HepG2 (cell line): ENCODE results near the gene GLRX5. TPM values are rescaled to one million over a fixed set of nuclear protein-coding genes. Genes with fewer than 3 reads are reported as not detected.

ENCODE experiments used
- ATF4 ChIP-seq, 2 experiments: fragments of 450-650 bp in 1 of 2; sonication (generic) in 1 of 2; formaldehyde crosslinking; IDR thresholded peaks; 2 replicates each; pipeline versions ENCODE4 v1.5.0 to v1.8.0; 2020 to 2022; ENCODE audit warnings: mild to moderate bottlenecking in 1 of 2, missing genetic modification reagents in 1 of 2
- BATF2 ChIP-seq: sonication (generic); formaldehyde crosslinking; IDR thresholded peaks from 2 replicates; pipeline ENCODE4 v1.8.0; 2022; ENCODE audit warnings: mild to moderate bottlenecking, missing genetic modification reagents, moderate library complexity
- ELF1 ChIP-seq: sonication (generic); formaldehyde crosslinking; IDR thresholded peaks from 2 replicates; pipeline ENCODE4 v1.4.0; 2020; ENCODE audit warnings: missing genetic modification reagents
- HIVEP1 ChIP-seq: sonication (generic); formaldehyde crosslinking; IDR thresholded peaks from 2 replicates; pipeline ENCODE4 v1.4.0; 2020; ENCODE audit warnings: mild to moderate bottlenecking, missing genetic modification reagents
- HOXA9 ChIP-seq: sonication (generic); formaldehyde crosslinking; IDR thresholded peaks from 2 replicates; pipeline ENCODE4 v1.8.1; 2022; ENCODE audit warnings: missing genetic modification reagents, mild to moderate bottlenecking, moderate library complexity, borderline replicate concordance
- IKZF5 ChIP-seq: IDR thresholded peaks from 2 replicates; pipeline ENCODE4 v1.6.1; 2018; ENCODE audit warnings: missing genetic modification reagents, mild to moderate bottlenecking, missing compliant biosample characterization
- MAFK ChIP-seq, 2 experiments: IDR thresholded peaks in 1 of 2; conservative IDR thresholded peaks in 1 of 2; 2 replicates each; pipeline ENCODE4 v1.6.1; 2011; ENCODE audit warnings: improper control_type of control experiment in 2 of 2, low read length in 2 of 2
- MATR3 ChIP-seq: sonication (generic); formaldehyde crosslinking; IDR thresholded peaks from 2 replicates; pipeline ENCODE4 v1.4.0; 2020; ENCODE audit warnings: missing genetic modification reagents
- RARA ChIP-seq: IDR thresholded peaks from 2 replicates; pipeline ENCODE4 v1.6.1; 2016; ENCODE audit warnings: missing genetic modification reagents, missing compliant biosample characterization
- RCOR2 ChIP-seq: IDR thresholded peaks from 2 replicates; pipeline ENCODE4 v1.6.1; 2016; ENCODE audit warnings: missing biosample characterization, missing genetic modification reagents
- SAFB2 ChIP-seq: sonication (generic); formaldehyde crosslinking; IDR thresholded peaks from 2 replicates; pipeline ENCODE4 v1.5.1; 2020; ENCODE audit warnings: missing genetic modification reagents, low read depth, mild to moderate bottlenecking, borderline replicate concordance
- SIX1 ChIP-seq: sonication (generic); formaldehyde crosslinking; IDR thresholded peaks from 2 replicates; pipeline ENCODE4 v1.4.0; 2020; ENCODE audit warnings: missing genetic modification reagents, borderline replicate concordance
- SNAPC5 ChIP-seq: sonication (generic); formaldehyde crosslinking; IDR thresholded peaks from 2 replicates; pipeline ENCODE4 v1.8.1; 2023; ENCODE audit warnings: mild to moderate bottlenecking, missing genetic modification reagents, borderline replicate concordance
- ZBTB34 ChIP-seq: sonication (generic); formaldehyde crosslinking; IDR thresholded peaks from 2 replicates; pipeline ENCODE4 v1.8.0; 2022; ENCODE audit warnings: mild to moderate bottlenecking, missing genetic modification reagents
- ZFP1 ChIP-seq: IDR thresholded peaks from 2 replicates; pipeline ENCODE4 v1.6.1; 2016
- ZMYM4 ChIP-seq: sonication (generic); formaldehyde crosslinking; IDR thresholded peaks from 2 replicates; pipeline ENCODE4 v1.8.1; 2023; ENCODE audit warnings: mild to moderate bottlenecking, missing genetic modification reagents
- ZNF256 ChIP-seq: sonication (generic); formaldehyde crosslinking; conservative IDR thresholded peaks from 2 replicates; pipeline ENCODE4 v1.4.0; 2020; ENCODE audit warnings: missing genetic modification reagents
- ZNF614 ChIP-seq: IDR thresholded peaks from 2 replicates; pipeline ENCODE4 v1.6.1; 2018; ENCODE audit warnings: missing biosample characterization, missing genetic modification reagents, inconsistent platforms, borderline replicate concordance
- ZNF710 ChIP-seq: sonication (generic); formaldehyde crosslinking; IDR thresholded peaks from 2 replicates; pipeline ENCODE4 v1.5.0; 2020; ENCODE audit warnings: mild to moderate bottlenecking, missing genetic modification reagents, borderline replicate concordance
- polyA plus RNA-seq, 8 experiments: library from polyadenylated mRNA; depleted of rRNA in 3 of 8; stranded (reverse) in 7 of 8; unstranded in 1 of 8; fragments of >200 nt; fragmentation: Illumina TruSeq in 4 of 8; extraction: Trizol in 4 of 8; gene quantifications; 2 replicates each; pipeline versions ENCODE4 v1.2.1 to v1.2.3, GENCODE V29; 2011 to 2016; ENCODE audit warnings: low read depth in 4 of 8, missing spikeins in 1 of 8, mixed read lengths in 1 of 8; ENCODE audit not compliant: insufficient read depth in 1 of 8
- total RNA-seq, 5 experiments: library from RNA; depleted of rRNA; stranded (reverse); fragments of >200 nt; fragmentation: Illumina TruSeq; extraction: Trizol; gene quantifications; 2 replicates each; pipeline ENCODE4 v1.2.3, GENCODE V29; 2016; ENCODE audit warnings: low read depth in 1 of 5
- TF ChIP-seq, protein P1 (sequence below): sonication (generic); formaldehyde crosslinking; IDR thresholded peaks from 2 replicates; pipeline ENCODE4 v1.5.1; 2020; ENCODE audit warnings: missing genetic modification reagents, mild to moderate bottlenecking, borderline replicate concordance

Gene GLRX5
- total and polyA plus RNA-seq, 2 of the 13 experiments (the other 11 are each of a cell fraction or from before 2014, with no cell fraction given): 122 to 146 TPM

DNA sequence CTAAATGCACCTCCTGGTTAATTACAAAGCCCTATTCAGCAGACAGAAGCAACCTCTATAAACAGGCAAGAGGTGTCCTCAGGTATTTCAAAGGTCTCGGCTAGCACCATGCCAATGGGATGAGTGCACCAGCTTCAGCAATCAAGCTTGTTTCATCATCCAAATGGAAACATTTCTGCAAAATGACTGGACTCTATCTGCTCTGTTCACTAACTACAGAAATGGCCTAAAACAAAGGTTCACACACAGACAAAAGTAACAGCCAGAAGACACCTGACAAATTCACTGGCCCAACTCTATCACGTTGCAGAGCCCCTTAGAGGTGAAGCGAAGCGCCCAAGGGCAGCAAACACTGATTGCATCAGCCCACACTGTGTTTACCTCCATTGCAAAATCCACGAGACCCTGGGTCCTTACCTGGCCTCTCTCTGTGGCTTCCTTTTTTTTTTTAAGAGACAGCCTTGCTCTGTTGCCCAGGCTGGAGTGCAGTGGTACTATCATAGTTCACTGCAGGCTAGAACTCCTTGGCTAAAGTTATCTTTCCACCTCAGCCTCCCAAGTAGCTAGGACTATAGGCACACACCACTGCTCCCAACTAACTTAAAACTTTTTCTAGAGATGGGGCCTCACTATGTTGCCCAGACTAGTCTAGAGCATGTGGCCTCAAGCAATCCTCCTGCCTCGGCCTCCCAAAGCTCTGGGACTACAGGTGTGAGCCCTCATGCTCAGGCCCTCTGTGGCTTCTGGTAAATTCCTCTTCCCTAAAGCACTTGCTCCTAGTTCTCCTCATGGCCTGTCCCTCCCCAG lies 9.9 kb upstream of the GLRX5 start (continued):
- TF ChIP-seq SNAPC5 (CRISPR knock-in tag) (no peak), MAFK (conservative IDR thresholded peaks at IDR 0.05 in 1 of 2, IDR thresholded peaks at IDR 0.05 in 1 of 2; ENCODE audit: low read length in 2 of 2) (no peak), RARA (CRISPR knock-in tag) (peak; percentile 91), ATF4 (CRISPR knock-in tag; IDR thresholded peaks at IDR 0.05) (peak; percentile 94 to 100), SAFB2 (CRISPR knock-in tag) (no peak), ZBTB34 (CRISPR knock-in tag) (0 out of 2 replicates have a peak, but pooled peaks have one; percentile 31), ZFP1 (CRISPR knock-in tag) (peak; percentile 86; the same call in 1 of the 2 replicates), ZMYM4 (CRISPR knock-in tag) (peak; percentile 72), ZNF614 (CRISPR knock-in tag) (peak; percentile 75; the same call in 1 of the 2 replicates), RCOR2 (CRISPR knock-in tag) (peak; percentile 92), ZNF256 (CRISPR knock-in tag) (no peak; the same call in 1 of the 2 replicates), IKZF5 (peak; percentile 96), BATF2 (CRISPR knock-in tag) (no peak), MATR3 (CRISPR knock-in tag) (no peak), HIVEP1 (0 out of 2 replicates have a peak, but pooled peaks have one; percentile 37), ELF1 (CRISPR knock-in tag) (peak; percentile 55), ZNF710 (CRISPR knock-in tag) (peak; percentile 92; the same call in 1 of the 2 replicates), SIX1 (CRISPR knock-in tag) (peak; percentile 67; the same call in 1 of the 2 replicates), HOXA9 (CRISPR knock-in tag) (no peak)
- TF ChIP-seq, protein P1, sequence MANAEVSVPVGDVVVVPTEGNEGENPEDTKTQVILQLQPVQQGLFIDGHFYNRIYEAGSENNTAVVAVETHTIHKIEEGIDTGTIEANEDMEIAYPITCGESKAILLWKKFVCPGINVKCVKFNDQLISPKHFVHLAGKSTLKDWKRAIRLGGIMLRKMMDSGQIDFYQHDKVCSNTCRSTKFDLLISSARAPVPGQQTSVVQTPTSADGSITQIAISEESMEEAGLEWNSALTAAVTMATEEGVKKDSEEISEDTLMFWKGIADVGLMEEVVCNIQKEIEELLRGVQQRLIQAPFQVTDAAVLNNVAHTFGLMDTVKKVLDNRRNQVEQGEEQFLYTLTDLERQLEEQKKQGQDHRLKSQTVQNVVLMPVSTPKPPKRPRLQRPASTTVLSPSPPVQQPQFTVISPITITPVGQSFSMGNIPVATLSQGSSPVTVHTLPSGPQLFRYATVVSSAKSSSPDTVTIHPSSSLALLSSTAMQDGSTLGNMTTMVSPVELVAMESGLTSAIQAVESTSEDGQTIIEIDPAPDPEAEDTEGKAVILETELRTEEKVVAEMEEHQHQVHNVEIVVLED (CRISPR knock-in tag): peak; percentile 39; the same call in 1 of the 2 replicates
